Measurements from ENCODE around the gene NPAS3.

NPAS3 gene

GRCh38 chr14:33275879-33276278, 337.2 kb downstream of the NPAS3 start:
- H3K27ac ChIP-seq = no peak overlapping the region
- no peak for TF ChIP-seq CTCF (conservative IDR thresholded peaks at IDR 0.05)

- H3K27ac ChIP-seq = no peak overlapping the region
- no peak for TF ChIP-seq CTCF (conservative IDR thresholded peaks at IDR 0.05)
Measured at GRCh38 chr14:33279865-33280264, 341.2 kb downstream of the NPAS3 start.

GRCh38 chr14:33280646-33281045, 342.0 kb downstream of the NPAS3 start:
- no peak overlapping the region for H3K27ac ChIP-seq
- no peak for TF ChIP-seq CTCF (conservative IDR thresholded peaks at IDR 0.05)

- no peak overlapping the region for H3K27ac ChIP-seq
- TF ChIP-seq CTCF (conservative IDR thresholded peaks at IDR 0.05) = no peak
Measured at GRCh38 chr14:33282331-33283230, 343.9 kb downstream of the NPAS3 start.

- no peak for TF ChIP-seq CTCF (conservative IDR thresholded peaks at IDR 0.05)
- H3K27ac ChIP-seq = no peak overlapping the region
Measured at GRCh38 chr14:33285902-33286700, 347.4 kb downstream of the NPAS3 start.

GRCh38 chr14:33287189-33287588, 348.5 kb downstream of the NPAS3 start:
- no peak overlapping the region for H3K27ac ChIP-seq
- no peak for TF ChIP-seq CTCF (conservative IDR thresholded peaks at IDR 0.05)

- no peak for TF ChIP-seq CTCF (conservative IDR thresholded peaks at IDR 0.05)
- no peak overlapping the region for H3K27ac ChIP-seq
Measured at GRCh38 chr14:33290641-33291040, 352.0 kb downstream of the NPAS3 start.

Data from VCaP (cell line).